RCC 7860 (cell line): ENCODE results near the gene MIS12.

ENCODE experiments used
- DNase-seq: peaks from one replicate; pipeline ENCODE4 v3.0.0-alpha.2; 2015; ENCODE audit warnings: low spot score
- FAIRE-seq: peaks from 2 replicates; lab custom pipeline; 2012; peaks lifted over from hg19 to GRCh38; lab: Jason Lieb, UNC

MIS12 gene

DNA sequence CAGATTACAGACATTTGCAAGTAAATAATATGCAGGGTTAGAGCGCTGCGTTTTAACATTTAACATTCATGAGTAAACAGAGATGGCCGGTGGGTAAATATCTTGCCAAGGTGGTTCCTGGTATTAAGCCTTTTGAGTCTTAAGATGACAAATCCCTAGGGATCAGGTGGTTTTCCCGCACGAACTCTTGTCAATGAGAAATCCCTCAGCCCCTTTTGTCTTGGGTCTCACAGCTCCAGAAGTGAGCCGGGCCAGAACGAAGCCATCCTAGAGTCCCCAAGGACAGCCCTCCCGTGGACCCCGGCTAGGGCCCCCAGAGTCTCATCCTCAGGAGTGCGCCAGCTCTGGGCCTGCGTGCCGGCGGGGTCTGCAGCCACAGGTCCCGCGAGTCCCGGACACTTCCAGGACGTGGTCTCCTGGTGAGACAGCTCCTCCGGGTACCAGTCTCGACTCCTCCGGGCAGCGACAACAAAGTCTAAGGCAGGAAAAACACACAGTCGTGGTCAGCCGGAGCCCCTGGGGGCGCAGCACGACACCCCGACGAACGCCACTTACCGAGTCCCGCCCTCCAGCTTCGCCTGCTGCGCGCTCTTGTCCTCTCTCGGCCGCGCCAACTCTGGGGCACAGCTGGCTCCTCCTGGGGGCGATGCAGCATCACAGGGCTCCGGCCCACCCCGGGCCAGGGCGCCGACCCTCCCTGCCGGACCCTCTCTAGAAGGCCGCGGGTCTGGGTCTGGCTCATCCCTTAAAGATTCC is 13.3 kb downstream of the MIS12 start:
- no peak for FAIRE-seq

DNA sequence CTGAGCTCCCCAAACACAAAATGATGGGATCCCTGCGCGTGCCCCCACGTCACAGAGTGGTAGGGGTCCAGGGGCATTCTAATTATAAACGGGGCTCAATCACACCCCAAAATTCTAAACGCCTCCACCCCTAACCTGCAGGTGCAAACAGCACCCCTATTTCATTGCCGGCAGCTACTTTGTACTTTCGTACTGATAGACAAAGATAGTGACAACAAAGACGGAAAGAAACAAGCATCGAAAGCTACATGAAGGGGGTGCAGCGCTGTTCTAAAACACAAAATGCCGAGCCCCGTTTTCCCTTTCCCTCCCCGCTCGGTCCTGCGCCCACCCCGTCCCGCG is 13.9 kb downstream of the MIS12 start:
- no peak for DNase-seq
- no peak for FAIRE-seq

More for the DNA sequence above, 13.3 kb downstream of the MIS12 start:
- no peak for DNase-seq

DNA sequence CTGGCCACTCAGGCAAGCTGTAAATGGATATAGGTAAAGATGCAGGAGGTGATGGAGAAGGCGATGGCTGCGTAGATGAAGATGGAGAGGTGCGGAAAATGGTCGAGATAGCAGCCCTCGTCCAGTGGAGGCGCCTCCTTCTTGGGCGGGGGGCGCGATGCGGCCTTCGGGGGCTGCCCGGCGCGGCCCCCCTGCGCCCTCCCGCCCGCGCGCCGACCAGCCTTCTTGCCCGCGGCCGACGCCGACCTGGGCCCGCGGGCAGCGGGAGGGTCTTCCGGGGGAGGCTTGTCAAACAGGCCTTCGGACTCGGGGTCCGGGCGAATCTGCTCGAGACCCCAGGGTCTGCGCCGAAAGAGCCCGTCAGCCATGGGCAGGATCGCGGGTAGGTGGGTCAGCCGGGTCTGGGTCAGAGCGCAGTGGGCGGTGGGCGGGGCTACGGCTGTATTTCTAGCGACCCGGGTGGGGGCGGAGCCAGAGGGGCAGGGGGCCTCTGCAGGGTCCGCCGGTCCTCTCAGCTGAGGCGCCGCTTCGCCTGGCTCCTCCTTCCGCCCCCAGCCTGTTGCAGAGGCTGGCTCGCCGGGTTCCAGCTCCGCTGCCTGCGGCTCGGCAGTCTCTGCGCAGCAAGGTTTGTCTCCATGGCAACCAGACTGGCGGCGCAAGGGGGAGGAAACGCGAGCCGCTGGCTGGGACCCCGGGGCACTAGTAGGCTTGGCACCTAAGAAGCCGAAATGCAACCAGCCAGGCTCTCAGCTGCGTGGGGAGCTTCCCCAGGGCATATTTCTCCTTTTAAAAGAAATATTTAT is 14.4 kb downstream of the MIS12 start:
- FAIRE-seq (no peak), DNase-seq (peak; percentile 21)

DNA sequence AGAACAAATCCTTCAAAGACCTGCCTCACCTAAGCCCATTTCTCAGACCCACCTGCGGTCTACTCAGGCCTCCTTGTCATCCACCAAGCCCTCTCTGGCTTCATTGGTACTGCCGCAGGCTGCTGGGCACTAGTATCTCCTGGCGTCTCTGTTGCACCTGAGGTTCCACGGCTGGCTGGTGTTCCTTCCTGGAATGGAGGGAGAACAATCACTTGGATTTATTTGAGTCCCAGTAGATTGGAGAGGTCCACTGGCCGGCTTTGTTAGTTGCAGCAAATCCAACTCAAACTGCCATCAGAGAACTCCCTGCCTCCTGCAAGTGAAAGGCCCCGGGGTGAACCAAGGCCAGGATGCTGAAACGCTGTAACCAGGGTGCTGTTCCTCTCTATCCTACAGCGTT is 15.3 kb downstream of the MIS12 start:
- DNase-seq, result no peak
- no peak for FAIRE-seq

DNA sequence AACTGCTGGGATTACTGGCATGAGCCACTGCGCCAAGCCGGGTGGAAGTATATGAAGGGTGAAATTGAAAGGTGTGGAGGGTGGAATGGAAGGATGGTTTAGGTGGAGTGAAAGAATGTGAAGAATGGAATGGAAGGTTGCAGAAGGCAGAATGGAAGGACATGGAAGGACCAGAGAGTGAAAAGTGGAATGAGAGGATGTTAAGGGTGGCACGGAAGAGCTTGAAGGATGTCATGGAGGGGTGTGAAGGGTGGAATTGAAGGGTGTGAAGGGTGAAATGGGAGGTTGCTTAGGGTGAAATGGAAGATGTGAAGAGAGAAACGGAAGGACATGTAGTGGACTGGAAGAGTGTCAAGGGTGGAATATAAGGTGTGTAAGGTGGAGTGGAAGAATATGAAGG is 16.2 kb downstream of the MIS12 start:
- no peak for DNase-seq
- FAIRE-seq, result no peak

DNA sequence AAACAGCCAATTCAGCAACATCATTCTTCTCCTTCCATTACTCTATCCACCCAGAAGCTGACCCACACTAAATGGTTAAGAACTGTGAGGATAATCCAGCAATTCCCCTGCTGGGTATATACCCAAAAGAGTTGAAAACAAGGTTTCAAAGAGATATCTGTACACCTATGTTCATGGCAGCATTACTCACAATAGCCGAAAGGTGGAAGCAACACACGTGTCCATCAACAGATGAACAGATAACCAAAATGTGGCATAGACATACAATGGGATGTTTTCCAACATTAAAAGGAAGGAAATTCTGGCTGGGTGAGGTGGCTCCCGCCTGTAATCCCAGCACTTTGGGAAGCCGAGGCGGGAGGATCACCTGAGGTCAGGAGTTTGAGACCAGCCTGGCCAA is 19.9 kb downstream of the MIS12 start:
- FAIRE-seq, result no peak
- DNase-seq, result no peak

DNA sequence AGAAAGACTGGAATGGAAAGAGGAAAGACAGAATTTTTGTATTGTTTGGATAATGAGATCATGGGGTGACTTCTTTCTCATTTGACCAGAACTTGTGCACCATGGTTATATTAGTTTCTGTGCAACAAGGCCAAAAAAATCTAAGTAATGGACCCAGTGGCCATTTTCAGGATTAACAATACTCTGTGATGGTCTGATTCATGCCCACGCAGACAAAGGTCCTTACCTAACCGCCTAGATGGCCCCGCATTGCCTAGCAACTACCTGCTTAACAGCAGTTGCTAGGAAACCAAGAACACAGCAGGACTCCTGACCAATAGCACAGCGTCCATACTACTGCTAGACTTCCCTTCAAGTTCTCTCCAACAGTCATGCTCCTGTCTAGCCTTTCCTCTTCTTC is 22.4 kb downstream of the MIS12 start:
- FAIRE-seq, result no peak

DNA sequence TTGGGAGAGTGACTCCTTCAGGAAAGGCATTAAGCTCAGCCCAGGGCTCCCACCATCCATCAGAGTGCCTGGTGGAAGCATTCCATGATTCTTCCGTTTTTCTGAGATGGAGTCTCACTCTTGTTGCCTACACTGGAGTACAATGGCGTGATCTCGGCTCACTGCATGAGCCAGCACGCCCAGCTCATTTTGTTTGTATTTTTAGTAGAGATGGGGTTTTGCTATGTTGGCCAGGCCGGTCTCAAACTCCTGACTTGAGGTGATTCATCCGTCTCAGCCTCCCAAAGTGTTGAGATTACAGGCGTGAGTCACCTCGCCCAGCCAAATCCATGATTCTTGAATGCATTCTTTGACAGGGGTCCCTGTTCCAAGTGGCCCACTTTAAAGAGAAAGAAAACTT is 23.1 kb downstream of the MIS12 start:
- FAIRE-seq, result no peak
- peak; percentile 10 for DNase-seq

More for the DNA sequence above, 22.4 kb downstream of the MIS12 start:
- DNase-seq, result peak; percentile 54

DNA sequence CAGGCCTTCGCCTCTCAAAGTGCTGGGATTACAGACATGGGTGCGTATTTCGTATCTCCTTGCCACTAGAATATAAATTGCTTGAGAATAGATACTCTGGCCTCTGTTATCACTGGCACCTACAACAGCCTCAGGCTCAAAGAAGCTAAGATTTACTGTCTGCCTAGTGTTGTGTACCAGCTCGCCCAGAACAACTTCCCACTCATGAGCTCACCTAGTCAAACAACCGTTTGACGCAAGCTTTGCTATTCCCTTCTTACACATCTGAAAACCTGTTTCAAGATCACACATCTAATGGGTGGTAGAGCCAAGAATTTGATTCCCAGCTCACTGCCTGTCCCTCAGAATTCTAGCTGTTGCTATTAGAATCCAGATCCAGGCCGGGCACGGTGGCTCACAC is 24.4 kb downstream of the MIS12 start:
- no peak for DNase-seq
- no peak for FAIRE-seq

DNA sequence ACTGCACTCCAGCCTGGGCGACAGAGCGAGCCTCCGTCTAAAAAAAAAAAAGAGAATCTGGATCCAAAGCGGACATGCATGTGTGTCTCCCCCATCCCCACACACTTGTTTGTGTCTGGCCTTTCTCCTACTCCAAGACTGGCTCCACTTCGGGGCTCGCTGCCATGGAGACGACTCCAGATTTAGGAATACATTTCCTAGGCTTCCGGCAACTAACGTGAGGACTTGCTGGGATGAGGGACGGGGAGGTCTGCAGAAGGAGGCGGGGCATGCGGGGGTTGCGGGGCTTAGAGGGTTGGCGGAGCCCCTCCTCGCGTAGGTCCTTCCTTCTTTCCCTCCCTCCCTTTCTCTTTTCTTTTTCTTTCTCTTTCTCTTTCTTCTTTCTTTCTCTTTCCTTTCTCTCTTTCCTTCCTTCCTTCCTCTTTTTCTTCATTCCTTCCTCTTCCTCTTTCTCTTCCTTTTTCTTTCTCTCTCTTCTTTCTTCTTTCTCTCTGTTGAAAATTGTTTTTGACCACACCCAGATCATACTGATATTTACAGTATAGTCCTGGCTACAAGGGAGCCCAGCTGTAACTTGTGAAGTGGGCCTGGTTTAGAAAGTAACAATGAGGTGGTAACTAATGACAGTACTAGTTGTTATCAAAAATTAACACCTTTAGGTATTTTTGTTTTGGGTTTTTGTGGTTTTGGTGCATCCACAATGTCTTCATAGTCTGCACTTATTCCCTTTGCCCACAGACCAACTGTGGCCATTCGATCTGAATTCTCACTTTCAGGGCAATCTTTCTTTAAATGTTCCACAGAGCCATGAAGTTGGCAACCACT is 25.2 kb downstream of the MIS12 start:
- DNase-seq (no peak), FAIRE-seq (no peak)

DNA sequence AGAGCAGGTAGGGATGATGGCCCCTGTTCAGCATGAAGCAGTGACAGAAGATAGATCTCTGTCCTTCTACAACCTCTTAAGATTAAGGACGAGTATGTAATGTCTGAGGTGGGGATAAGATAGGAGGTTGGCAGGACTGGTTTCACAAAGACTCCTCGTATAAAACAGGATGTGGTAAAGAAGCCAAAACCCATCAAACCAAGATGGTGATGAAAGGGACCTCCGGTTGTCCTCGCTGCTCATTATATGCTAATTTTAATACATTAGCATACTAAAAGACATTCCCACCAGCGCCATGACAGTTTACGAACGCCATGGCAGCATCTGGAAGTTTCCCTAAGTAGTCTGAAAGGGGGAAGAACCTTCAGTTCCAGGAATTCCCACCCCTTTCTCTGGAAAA is 27.3 kb downstream of the MIS12 start:
- FAIRE-seq, result no peak
- DNase-seq, result no peak

DNA sequence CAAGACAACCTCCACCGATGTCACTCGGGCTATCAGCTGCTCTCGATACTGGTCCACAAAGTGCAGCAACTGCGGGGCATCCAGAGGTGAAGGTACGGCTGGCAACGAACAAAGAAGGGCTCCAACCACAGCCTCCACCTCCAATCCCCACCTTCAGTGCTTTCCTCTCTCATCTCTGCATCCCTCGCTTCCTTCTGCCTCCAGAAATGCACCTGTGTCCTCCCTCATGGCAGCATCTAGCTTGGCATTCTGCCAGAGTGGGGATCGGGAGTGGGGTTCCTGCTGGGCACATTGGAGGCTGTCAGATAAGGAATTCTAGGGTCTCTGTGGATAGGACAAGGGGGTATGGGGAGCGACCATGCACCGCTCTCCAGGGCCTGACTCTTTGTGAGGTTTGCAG is 28.6 kb downstream of the MIS12 start:
- FAIRE-seq (no peak), DNase-seq (no peak)

DNA sequence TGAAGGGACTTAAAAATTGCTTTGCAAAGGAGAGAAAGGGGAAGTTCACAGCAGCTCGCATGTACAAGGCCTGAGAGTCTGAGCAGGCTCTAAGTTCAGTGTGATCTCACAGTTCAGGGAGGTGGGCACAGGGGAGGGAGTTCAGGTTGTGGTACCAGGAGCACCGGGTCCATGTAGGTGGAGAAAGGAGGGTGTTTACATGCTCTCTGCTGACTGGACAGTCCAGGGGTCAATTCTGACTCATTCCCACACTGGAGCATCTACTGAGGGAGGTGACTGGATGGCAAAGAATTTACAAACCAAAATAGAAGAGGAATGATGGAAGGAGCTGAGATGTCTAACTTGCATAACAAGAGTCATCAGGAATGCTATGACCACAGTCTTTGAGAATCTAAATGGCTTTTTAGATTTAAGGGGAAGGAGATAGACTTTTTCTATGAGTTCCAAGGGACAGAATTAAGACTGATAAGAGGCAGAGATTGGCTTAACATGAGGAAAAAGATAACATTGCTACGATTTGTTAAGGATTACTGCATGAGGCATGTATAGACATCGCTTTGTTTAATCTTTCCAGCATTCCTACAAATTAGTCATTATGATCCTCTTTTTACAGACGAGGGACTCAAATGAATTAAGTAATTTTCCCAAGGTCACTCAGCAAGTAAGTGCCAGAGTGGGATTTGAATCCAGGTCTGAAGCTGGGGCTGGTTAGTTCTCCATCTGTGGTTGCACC is 29.9 kb downstream of the MIS12 start:
- FAIRE-seq, result peak; percentile 98

DNA sequence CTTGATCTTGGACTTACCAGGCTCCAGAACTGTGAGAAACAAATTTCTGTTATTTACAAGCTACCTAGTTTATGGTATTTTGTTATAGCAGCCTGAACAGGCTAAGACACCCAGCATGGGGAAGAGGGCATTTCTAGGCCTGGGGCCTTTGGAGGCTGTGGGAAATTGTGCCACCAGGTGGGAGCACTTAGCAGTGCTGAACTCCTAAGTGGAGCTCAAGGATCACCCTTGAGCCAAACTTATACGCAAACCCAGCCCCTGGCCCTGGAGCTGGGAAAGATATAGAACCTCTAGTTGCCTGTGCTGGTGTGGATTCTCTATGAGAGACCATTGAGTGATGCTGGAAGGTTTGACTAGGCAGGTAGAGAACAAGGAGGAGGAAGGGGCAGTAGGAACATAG is 36.1 kb downstream of the MIS12 start:
- FAIRE-seq (no peak), DNase-seq (no peak)

More for the DNA sequence above, 29.9 kb downstream of the MIS12 start:
- peak; percentile 98 for DNase-seq

DNA sequence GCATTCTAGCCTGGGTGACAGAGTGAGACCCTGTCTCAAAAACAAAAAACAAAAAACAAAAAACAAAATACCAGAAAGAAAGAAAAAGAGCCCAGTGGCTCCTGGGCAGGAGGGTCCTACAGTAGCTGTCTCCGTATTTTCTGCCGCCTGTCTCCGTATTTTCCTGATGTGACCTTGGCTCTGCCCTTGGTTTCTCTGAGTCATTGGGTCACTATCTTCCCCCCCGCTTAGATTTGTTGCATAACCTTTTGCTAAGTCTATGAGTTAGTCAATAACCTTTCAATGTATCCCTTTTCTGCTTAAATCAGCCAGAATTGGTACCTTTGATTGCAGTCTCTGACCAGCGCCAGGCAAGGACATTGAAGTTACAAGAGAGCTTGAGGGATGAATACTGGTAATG is 36.9 kb downstream of the MIS12 start:
- DNase-seq (no peak), FAIRE-seq (no peak)

DNA sequence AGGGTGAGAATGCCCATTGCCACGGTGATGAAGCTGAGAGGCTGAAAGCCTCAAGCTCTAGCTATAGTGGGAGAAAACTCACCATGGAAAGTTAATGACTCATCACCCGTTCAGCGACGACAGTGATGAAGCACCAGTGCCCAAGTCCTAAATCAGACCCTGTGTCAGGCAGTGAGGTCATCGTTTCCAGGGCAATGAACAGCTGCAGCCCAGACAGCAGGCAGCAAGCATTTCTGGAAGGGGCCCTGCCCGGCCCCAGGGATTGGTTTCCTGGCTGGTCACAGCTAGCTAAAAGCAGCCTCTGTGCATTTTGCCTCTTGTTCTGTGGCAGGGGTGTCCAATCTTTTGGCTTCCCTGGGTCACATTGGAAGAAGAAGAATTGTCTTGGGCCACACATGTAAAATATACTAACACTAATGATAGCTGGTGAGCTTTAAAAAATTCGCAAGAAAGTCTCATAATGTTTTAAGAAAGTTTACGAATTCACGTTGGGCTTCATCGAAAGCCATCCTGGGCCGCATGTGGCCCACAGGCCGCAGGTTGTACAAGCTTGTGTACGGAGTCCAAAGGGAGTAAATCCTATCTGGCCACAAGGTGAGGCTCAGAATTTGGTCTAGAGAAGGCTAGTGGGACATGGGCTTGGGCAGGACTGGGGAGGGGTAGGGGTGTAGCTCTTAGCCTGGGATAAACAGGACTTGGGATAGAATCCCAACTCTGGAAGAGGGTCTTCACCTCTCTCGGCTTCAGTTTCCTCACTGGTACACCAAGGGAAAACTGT is 40.6 kb downstream of the MIS12 start:
- FAIRE-seq, result peak; percentile 94
- DNase-seq, result peak; percentile 96

DNA sequence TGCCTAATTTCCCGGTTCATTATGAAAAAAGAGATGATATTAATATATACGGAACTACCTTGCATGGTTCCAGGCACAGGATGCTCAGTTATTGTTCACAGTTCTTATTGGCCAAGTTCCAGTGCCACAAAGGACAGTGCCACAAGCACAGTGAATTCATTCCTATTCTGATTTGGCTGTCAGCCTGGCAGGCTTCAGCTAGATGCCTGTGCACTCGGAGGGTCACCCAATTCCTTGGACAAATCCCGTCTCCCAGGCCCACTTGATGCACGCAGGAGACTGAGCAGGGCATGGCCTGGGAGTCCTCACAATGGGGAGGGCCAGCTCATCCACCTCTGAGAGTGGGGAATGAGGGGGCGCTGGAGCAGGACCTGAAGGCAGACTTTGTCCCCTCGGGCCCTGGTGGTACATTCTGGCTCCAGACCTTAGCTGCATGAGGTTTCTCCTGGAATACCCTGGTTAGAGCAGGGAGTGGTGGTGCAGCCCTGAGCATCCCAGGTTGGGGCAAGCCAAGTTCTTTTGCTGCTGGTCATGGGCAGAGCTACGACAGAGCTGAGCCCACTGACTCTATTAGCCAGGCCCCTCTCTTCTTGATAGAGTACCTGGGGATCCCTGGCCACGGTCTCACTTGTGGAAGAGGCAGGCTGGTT is 41.4 kb downstream of the MIS12 start:
- FAIRE-seq (no peak), DNase-seq (no peak)

DNA sequence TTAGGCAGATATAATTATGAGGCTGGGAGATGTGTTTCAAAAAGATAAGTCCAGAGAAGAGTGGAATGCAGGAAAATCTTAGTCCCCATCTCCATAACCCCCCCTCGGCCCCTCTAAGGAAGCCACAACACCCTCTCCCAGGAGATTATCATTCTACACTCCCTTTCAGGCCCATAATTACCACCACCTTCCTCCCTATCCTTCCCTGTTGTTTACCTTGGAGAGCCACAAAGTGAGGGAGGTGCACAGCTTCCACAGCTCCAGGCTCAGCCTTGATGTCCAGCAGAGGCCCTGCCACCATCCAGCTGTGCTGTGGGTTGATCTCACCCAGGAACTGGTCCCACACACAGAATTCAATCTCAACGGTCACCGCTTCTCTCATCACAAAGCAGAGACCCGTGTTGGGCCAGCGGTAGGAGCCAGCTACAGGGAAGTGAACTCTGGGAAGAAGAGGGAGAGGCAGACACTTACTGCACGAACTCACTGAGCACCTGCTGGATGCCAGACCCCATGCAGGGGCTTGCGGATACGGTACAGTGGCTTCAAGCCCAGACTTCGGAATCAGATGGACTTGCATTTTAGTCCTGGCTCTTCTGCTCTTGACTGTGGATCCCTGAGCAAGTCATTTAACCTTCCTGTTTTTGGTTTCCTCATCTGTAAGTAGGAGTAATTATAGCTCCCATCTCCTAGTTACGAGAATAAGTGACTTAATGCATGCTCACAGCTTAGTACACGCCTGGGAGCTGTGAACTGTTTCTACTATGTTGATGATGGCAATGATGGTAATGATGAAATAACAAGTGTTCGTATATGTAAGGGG is 44.1 kb downstream of the MIS12 start:
- no peak for DNase-seq
- no peak for FAIRE-seq

DNA sequence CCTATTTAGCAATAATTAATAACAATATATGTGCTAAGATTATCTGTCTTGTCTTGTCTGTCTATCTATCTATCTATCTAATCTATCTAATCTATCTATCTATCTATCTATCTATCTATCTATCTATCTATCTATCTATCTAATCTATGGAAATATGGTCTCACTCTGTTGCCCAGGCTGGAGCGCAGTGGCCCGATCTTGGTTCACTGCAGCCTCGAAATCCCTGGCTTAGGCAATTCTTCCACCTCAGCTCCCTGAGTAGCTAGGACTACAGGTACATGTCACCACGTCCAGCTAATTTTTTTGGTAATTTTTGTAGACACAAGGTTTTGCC is 44.7 kb downstream of the MIS12 start:
- FAIRE-seq, result no peak
- DNase-seq, result no peak
